Stimulated activated naive B cell treated with anti-CD40 and anti-IgM and Interleukin-4, amounts not matched to agents 10 μg/mL and 1 μg/mL and 100 μg/mL, for 72 hours (primary cell): ENCODE measurements around the gene NLGN1.

ENCODE experiments used
- ATAC-seq, 2 donors: fragments of 150-1000 bp; cut with Tn5 transposase; replicated peaks; 2 replicates each; pipeline ENCODE4 v1.10.0; 2021; ENCODE audit warnings: moderate library complexity in 1 of 2
- DNase-seq: peaks from one replicate; pipeline ENCODE4 v3.0.0; 2021
- H3K27ac Mint-ChIP-seq: one replicate; pipeline ENCODE4 v1.8.0; 2022; ENCODE audit warnings: mild to moderate bottlenecking, mixed read lengths
- H3K27me3 Mint-ChIP-seq, 2 donors: one replicate each; pipeline ENCODE4 v1.8.0; 2022; ENCODE audit warnings: mixed read lengths in 2 of 2
- H3K36me3 Mint-ChIP-seq, 2 donors: one replicate each; pipeline ENCODE4 v1.8.0; 2022; ENCODE audit warnings: mixed read lengths in 2 of 2, mild to moderate bottlenecking in 1 of 2
- H3K4me1 Mint-ChIP-seq, 2 donors: one replicate each; pipeline ENCODE4 v1.8.0; 2022; ENCODE audit warnings: mixed read lengths in 2 of 2, mild to moderate bottlenecking in 1 of 2
- H3K4me3 Mint-ChIP-seq, 2 donors: one replicate each; pipeline ENCODE4 v1.8.0; 2022; ENCODE audit warnings: mild to moderate bottlenecking in 2 of 2, mixed read lengths in 2 of 2, moderate library complexity in 1 of 2
- H3K9me3 Mint-ChIP-seq, 2 donors: one replicate each; pipeline ENCODE4 v1.8.0; 2022; ENCODE audit warnings: mixed read lengths in 2 of 2, mild to moderate bottlenecking in 1 of 2

The NLGN1 gene

GRCh38 chr3:173614522-173614921, 217.0 kb downstream of the NLGN1 start:
- H3K9me3 Mint-ChIP-seq = peaks cover 0 to 4% of the 10 kb centered on the region in 2 donors
- no peak overlapping the region for H3K4me3 Mint-ChIP-seq
- DNase-seq (no peak), ATAC-seq (no peak)
- no peaks in the 10 kb centered on the region for H3K27me3 Mint-ChIP-seq
- no peaks in the 10 kb centered on the region for H3K4me1 Mint-ChIP-seq
- H3K27ac Mint-ChIP-seq = no peak overlapping the region
- no peaks in the 10 kb centered on the region for H3K36me3 Mint-ChIP-seq

- DNase-seq (no peak), ATAC-seq (no peak)
- Mint-ChIP-seq H3K4me3 (no peak overlapping the region), H3K36me3 (no peaks in the 10 kb centered on the region), H3K4me1 (no peaks in the 10 kb centered on the region), H3K27ac (no peak overlapping the region), H3K27me3 (no peaks in the 10 kb centered on the region), H3K9me3 (peaks cover 0 to 4% of the 10 kb centered on the region in 2 donors)
Measured at GRCh38 chr3:173615661-173616060, 218.1 kb downstream of the NLGN1 start.

GRCh38 chr3:173617490-173617889, 219.9 kb downstream of the NLGN1 start:
- no peak overlapping the region for H3K4me3 Mint-ChIP-seq
- no peaks in the 10 kb centered on the region for H3K36me3 Mint-ChIP-seq
- H3K27me3 Mint-ChIP-seq = no peaks in the 10 kb centered on the region
- H3K27ac Mint-ChIP-seq = no peak overlapping the region
- ATAC-seq = no peak
- DNase-seq = no peak
- H3K4me1 Mint-ChIP-seq = no peaks in the 10 kb centered on the region
- H3K9me3 Mint-ChIP-seq = peaks cover 0 to 4% of the 10 kb centered on the region in 2 donors

GRCh38 chr3:173618148-173618547, 220.6 kb downstream of the NLGN1 start:
- ATAC-seq = no peak
- no peaks in the 10 kb centered on the region for H3K4me1 Mint-ChIP-seq
- no peaks in the 10 kb centered on the region for H3K36me3 Mint-ChIP-seq
- no peak overlapping the region for H3K4me3 Mint-ChIP-seq
- DNase-seq = no peak
- H3K9me3 Mint-ChIP-seq = peaks cover 0 to 4% of the 10 kb centered on the region in 2 donors
- H3K27me3 Mint-ChIP-seq = no peaks in the 10 kb centered on the region
- H3K27ac Mint-ChIP-seq = no peak overlapping the region

GRCh38 chr3:173618703-173619102, 221.2 kb downstream of the NLGN1 start:
- ATAC-seq = no peak
- Mint-ChIP-seq H3K9me3 (peaks cover 0 to 4% of the 10 kb centered on the region in 2 donors), H3K4me3 (no peak overlapping the region), H3K27me3 (no peaks in the 10 kb centered on the region), H3K36me3 (no peaks in the 10 kb centered on the region), H3K27ac (no peak overlapping the region), H3K4me1 (no peaks in the 10 kb centered on the region)
- no peak for DNase-seq

- Mint-ChIP-seq H3K9me3 (no peaks in the 10 kb centered on the region), H3K27me3 (no peaks in the 10 kb centered on the region), H3K4me3 (no peak overlapping the region), H3K4me1 (no peaks in the 10 kb centered on the region), H3K36me3 (no peaks in the 10 kb centered on the region), H3K27ac (no peak overlapping the region)
- ATAC-seq (no peak), DNase-seq (no peak)
Measured at GRCh38 chr3:173622166-173622565, 224.6 kb downstream of the NLGN1 start.

- no peak for DNase-seq
- no peak for ATAC-seq
- no peak overlapping the region for H3K27ac Mint-ChIP-seq
- no peaks in the 10 kb centered on the region for H3K36me3 Mint-ChIP-seq
- no peaks in the 10 kb centered on the region for H3K27me3 Mint-ChIP-seq
- H3K9me3 Mint-ChIP-seq = no peaks in the 10 kb centered on the region
- H3K4me3 Mint-ChIP-seq = no peak overlapping the region
- H3K4me1 Mint-ChIP-seq = no peaks in the 10 kb centered on the region
Measured at GRCh38 chr3:173624086-173624485, 226.5 kb downstream of the NLGN1 start.

- Mint-ChIP-seq H3K9me3 (no peaks in the 10 kb centered on the region), H3K27ac (no peak overlapping the region), H3K27me3 (no peaks in the 10 kb centered on the region)
Measured at GRCh38 chr3:173630849-173631248, 233.3 kb downstream of the NLGN1 start.

GRCh38 chr3:173632945-173633344, 235.4 kb downstream of the NLGN1 start:
- H3K4me1 Mint-ChIP-seq = no peaks in the 10 kb centered on the region
- ATAC-seq (no peak), DNase-seq (no peak)
- no peaks in the 10 kb centered on the region for H3K27me3 Mint-ChIP-seq
- no peak overlapping the region for H3K27ac Mint-ChIP-seq
- no peaks in the 10 kb centered on the region for H3K36me3 Mint-ChIP-seq
- no peak overlapping the region for H3K4me3 Mint-ChIP-seq
- no peaks in the 10 kb centered on the region for H3K9me3 Mint-ChIP-seq

More at GRCh38 chr3:173630849-173631248, 233.3 kb downstream of the NLGN1 start:
- Mint-ChIP-seq H3K4me1 (no peaks in the 10 kb centered on the region), H3K4me3 (no peak overlapping the region), H3K36me3 (no peaks in the 10 kb centered on the region)
- ATAC-seq (no peak), DNase-seq (no peak)

GRCh38 chr3:173635826-173636225, 238.3 kb downstream of the NLGN1 start:
- Mint-ChIP-seq H3K27me3 (no peaks in the 10 kb centered on the region), H3K4me1 (no peaks in the 10 kb centered on the region), H3K4me3 (no peak overlapping the region), H3K36me3 (no peaks in the 10 kb centered on the region), H3K9me3 (peaks cover 0 to 1% of the 10 kb centered on the region in 2 donors), H3K27ac (no peak overlapping the region)
- ATAC-seq (no peak), DNase-seq (no peak)

- Mint-ChIP-seq H3K27ac (no peak overlapping the region), H3K4me3 (no peak overlapping the region), H3K27me3 (no peaks in the 10 kb centered on the region), H3K4me1 (no peaks in the 10 kb centered on the region), H3K36me3 (no peaks in the 10 kb centered on the region), H3K9me3 (peaks cover 0 to 1% of the 10 kb centered on the region in 2 donors)
- no peak for ATAC-seq
- no peak for DNase-seq
Measured at GRCh38 chr3:173639098-173639497, 241.6 kb downstream of the NLGN1 start.

- Mint-ChIP-seq H3K27me3 (no peaks in the 10 kb centered on the region), H3K36me3 (no peaks in the 10 kb centered on the region), H3K27ac (no peak overlapping the region), H3K4me3 (no peak overlapping the region), H3K4me1 (no peaks in the 10 kb centered on the region), H3K9me3 (peaks cover 0 to 5% of the 10 kb centered on the region in 2 donors)
- no peak for DNase-seq
- ATAC-seq = no peak
Measured at GRCh38 chr3:173641696-173642095, 244.2 kb downstream of the NLGN1 start.

GRCh38 chr3:173644086-173645082, 246.8 kb downstream of the NLGN1 start:
- H3K4me1 Mint-ChIP-seq = no peaks in the 10 kb centered on the region
- H3K4me3 Mint-ChIP-seq = no peak overlapping the region
- no peak overlapping the region for H3K27ac Mint-ChIP-seq
- H3K27me3 Mint-ChIP-seq = no peaks in the 10 kb centered on the region
- ATAC-seq (no peak), DNase-seq (no peak)
- no peaks in the 10 kb centered on the region for H3K36me3 Mint-ChIP-seq
- H3K9me3 Mint-ChIP-seq = peaks cover 0 to 5% of the 10 kb centered on the region in 2 donors

GRCh38 chr3:173650596-173650995, 253.1 kb downstream of the NLGN1 start:
- DNase-seq (no peak), ATAC-seq (no peak)
- Mint-ChIP-seq H3K4me3 (no peak overlapping the region), H3K27ac (no peak overlapping the region), H3K9me3 (peaks cover 3 to 6% of the 10 kb centered on the region in 2 donors), H3K4me1 (no peaks in the 10 kb centered on the region), H3K27me3 (no peaks in the 10 kb centered on the region), H3K36me3 (no peaks in the 10 kb centered on the region)

GRCh38 chr3:173652093-173652492, 254.5 kb downstream of the NLGN1 start:
- ATAC-seq = no peak
- H3K36me3 Mint-ChIP-seq = no peaks in the 10 kb centered on the region
- H3K27me3 Mint-ChIP-seq = no peaks in the 10 kb centered on the region

More at GRCh38 chr3:173652093-173652492, 254.5 kb downstream of the NLGN1 start:
- no peak overlapping the region for H3K27ac Mint-ChIP-seq
- no peaks in the 10 kb centered on the region for H3K4me1 Mint-ChIP-seq
- peaks cover 5 to 6% of the 10 kb centered on the region in 2 donors for H3K9me3 Mint-ChIP-seq
- H3K4me3 Mint-ChIP-seq = no peak overlapping the region
- DNase-seq = no peak
